SK-N-MC (cell line): Measurements from ENCODE around the gene ASPM.

Experiments used
- EZH2 ChIP-seq: fragments of 200-600 bp; sonication (generic); IDR thresholded peaks from one replicate; pipeline ENCODE4 v1.6.1; 2017; ENCODE audit warnings: antibody characterized with exemption
- POLR2AphosphoS5 ChIP-seq: IDR thresholded peaks from 2 replicates; pipeline ENCODE4 v1.6.1; 2012; ENCODE audit warnings: mild to moderate bottlenecking, low read depth, low read length, borderline replicate concordance

- no peak for TF ChIP-seq EZH2
- TF ChIP-seq POLR2AphosphoS5, result no peak
Observed at GRCh38 chr1:197180252-197180878, 33.9 kb upstream of the ASPM start.
